ENCODE measurements around the gene HMX1.

GRCh38 chr4:8880851-8881250 is 9.2 kb upstream of the HMX1 start:
- no peak for TF ChIP-seq POLR2AphosphoS5 (IDR thresholded peaks at IDR 0.05; ENCODE audit: low read depth)
- TF ChIP-seq CTCF (IDR thresholded peaks at IDR 0.05; ENCODE audit: insufficient read depth, low read length): no peak
